H1 (cell line): ENCODE data around the gene CCDC33. TPM values are rescaled to one million over a fixed set of nuclear protein-coding genes. Genes with fewer than 3 reads are reported as not detected.

ENCODE experiments used
- CTCF ChIA-PET: fragments of 300-600 bp; sonication (Branson Sonifier 250); formaldehyde crosslinking; loops from one replicate; lab custom pipeline; 2021; ENCODE audit not compliant: partially characterized antibody; lab: Charles Lee
- POLR2A ChIA-PET: fragments of 300-600 bp; sonication (Branson Sonifier 250); formaldehyde crosslinking; loops from one replicate; lab custom pipeline; 2021; ENCODE audit warnings: inconsistent platforms; ENCODE audit not compliant: partially characterized antibody; lab: Charles Lee
- DNase-seq, 2 experiments: peaks; one replicate each; pipeline versions ENCODE4 v3.0.0 to v3.0.0-alpha.2; 2010 to 2022; ENCODE audit warnings: low spot score in 2 of 2, low read depth in 1 of 2, mixed read lengths in 1 of 2
- FAIRE-seq: peaks from 2 replicates; lab custom pipeline; 2011; peaks lifted over from hg19 to GRCh38; lab: Jason Lieb, UNC
- H2AFZ ChIP-seq: 2 replicates; pipeline ENCODE4 v1.8.1; 2012; ENCODE audit warnings: low read length, inconsistent platforms
- H2AK5ac ChIP-seq: 2 replicates; pipeline ENCODE4 v1.6.1; 2013; ENCODE audit warnings: low read depth, low read length
- H2BK120ac ChIP-seq: replicated peaks from 2 replicates; pipeline ENCODE3; 2013; ENCODE audit warnings: low read depth, low read length, inconsistent platforms
- H2BK12ac ChIP-seq: 2 replicates; pipeline ENCODE4 v1.6.1; 2013; ENCODE audit warnings: low read depth, low read length
- H2BK15ac ChIP-seq: 2 replicates; pipeline ENCODE4 v1.6.1; 2013; ENCODE audit warnings: low read length
- H2BK20ac ChIP-seq: 2 replicates; pipeline ENCODE4 v1.6.1; 2013; ENCODE audit warnings: low read length
- H2BK5ac ChIP-seq: 2 replicates; pipeline ENCODE4 v1.6.1; 2013; ENCODE audit warnings: low read depth, low read length
- H3K14ac ChIP-seq: 2 replicates; pipeline ENCODE4 v1.6.1; 2013; ENCODE audit warnings: inconsistent platforms; ENCODE audit not compliant: insufficient read length
- H3K18ac ChIP-seq: 2 replicates; pipeline ENCODE4 v1.6.1; 2013; ENCODE audit warnings: low read length; ENCODE audit errors: extremely low read depth
- H3K23ac ChIP-seq: 2 replicates; pipeline ENCODE4 v1.6.1; 2013; ENCODE audit warnings: inconsistent platforms; ENCODE audit not compliant: insufficient read length
- H3K23me2 ChIP-seq: 2 replicates; pipeline ENCODE4 v1.6.1; 2013; ENCODE audit warnings: low read depth, low read length
- H3K27ac ChIP-seq: 2 replicates; pipeline ENCODE4 v1.6.1; 2011; ENCODE audit warnings: low read depth, low read length, inconsistent platforms
- H3K27me3 ChIP-seq, 4 experiments: replicated peaks in 1 of 4; 1 replicate in 1 of 4; 2 replicates in 3 of 4; pipeline versions ENCODE4 v1.6.1 to v1.8.1; 2011 to 2013; ENCODE audit warnings: low read length in 3 of 4, mild to moderate bottlenecking in 3 of 4, inconsistent platforms in 2 of 4, mixed read lengths in 2 of 4, moderate library complexity in 1 of 4; ENCODE audit not compliant: control insufficient read depth in 3 of 4, insufficient read depth in 3 of 4; ENCODE audit errors: extremely low read depth in 1 of 4
- H3K36me3 ChIP-seq, 4 experiments: 2 replicates each; pipeline versions ENCODE4 v1.6.1 to v1.8.1; 2011 to 2013; ENCODE audit warnings: mild to moderate bottlenecking in 4 of 4, low read length in 3 of 4, moderate library complexity in 2 of 4, control low read depth in 1 of 4, inconsistent platforms in 1 of 4; ENCODE audit not compliant: insufficient read depth in 4 of 4, control insufficient read depth in 2 of 4
- H3K4ac ChIP-seq: replicated peaks from 2 replicates; pipeline ENCODE3; 2013; ENCODE audit warnings: low read length, low read depth, mixed read lengths, inconsistent platforms; ENCODE audit not compliant: insufficient read length
- H3K4me1 ChIP-seq, 4 experiments: replicated peaks in 1 of 4; 1 replicate in 1 of 4; 2 replicates in 3 of 4; pipeline versions ENCODE4 v1.6.1 to v1.8.1; 2011 to 2013; ENCODE audit warnings: low read length in 3 of 4, inconsistent platforms in 2 of 4, mixed read lengths in 1 of 4; ENCODE audit not compliant: insufficient read depth in 4 of 4, control insufficient read depth in 3 of 4
- H3K4me2 ChIP-seq, 2 experiments: 2 replicates each; pipeline versions ENCODE4 v1.6.1 to v1.8.1; 2011 to 2013; ENCODE audit warnings: low read depth in 2 of 2, low read length in 2 of 2, control low read depth in 1 of 2, inconsistent platforms in 1 of 2, mild to moderate bottlenecking in 1 of 2; ENCODE audit not compliant: insufficient read depth in 1 of 2
- H3K4me3 ChIP-seq, 4 experiments: fragments of 200-600, 300-600 bp in 1 of 4; sonication (generic), shearing (Covaris generic), sonication (Bioruptor Twin) in 1 of 4; 2 replicates each; pipeline versions ENCODE4 v1.5.1 to v1.8.1; 2011 to 2016; ENCODE audit warnings: low read length in 4 of 4, low read depth in 3 of 4, control low read depth in 2 of 4, inconsistent platforms in 2 of 4, mild to moderate bottlenecking in 2 of 4, mixed read lengths in 1 of 4, moderate library complexity in 1 of 4; ENCODE audit not compliant: insufficient read depth in 2 of 4; ENCODE audit errors: extremely low read depth in 1 of 4
- H3K56ac ChIP-seq: replicated peaks from 2 replicates; pipeline ENCODE3; 2013; ENCODE audit warnings: low read depth, mild to moderate bottlenecking, mixed read lengths, low read length, inconsistent platforms; ENCODE audit not compliant: insufficient read length
- H3K79me1 ChIP-seq: 2 replicates; pipeline ENCODE4 v1.6.1; 2013; ENCODE audit warnings: low read depth, low read length, control low read depth
- H3K79me2 ChIP-seq, 2 experiments: 2 replicates each; pipeline versions ENCODE4 v1.6.1 to v1.8.1; 2012 to 2013; ENCODE audit warnings: low read length in 2 of 2, mild to moderate bottlenecking in 2 of 2, inconsistent platforms in 1 of 2; ENCODE audit not compliant: insufficient read depth in 2 of 2, control insufficient read depth in 1 of 2
- H3K9ac ChIP-seq, 4 experiments: replicated peaks in 1 of 4; 1 replicate in 1 of 4; 2 replicates in 3 of 4; pipeline versions ENCODE4 v1.6.1 to v1.8.1; 2011 to 2013; ENCODE audit warnings: low read depth in 3 of 4, low read length in 3 of 4, control low read depth in 2 of 4, mild to moderate bottlenecking in 2 of 4, moderate library complexity in 2 of 4, inconsistent platforms in 1 of 4; ENCODE audit errors: extremely low read depth in 1 of 4
- H3K9me3 ChIP-seq, 2 experiments: 2 replicates each; pipeline versions ENCODE4 v1.6.1 to v1.8.1; 2012 to 2013; ENCODE audit warnings: mild to moderate bottlenecking in 2 of 2, moderate library complexity in 2 of 2, control low read depth in 1 of 2, inconsistent platforms in 1 of 2, low read depth in 1 of 2, low read length in 1 of 2, mixed read lengths in 1 of 2; ENCODE audit not compliant: insufficient read depth in 2 of 2
- H4K20me1 ChIP-seq, 2 experiments: replicated peaks in 1 of 2; 2 replicates each; pipeline versions ENCODE3 to v1.8.1; 2011 to 2013; ENCODE audit warnings: inconsistent platforms in 2 of 2, low read length in 2 of 2, mild to moderate bottlenecking in 1 of 2; ENCODE audit not compliant: insufficient read depth in 2 of 2, control insufficient read depth in 1 of 2
- H4K5ac ChIP-seq: 2 replicates; pipeline ENCODE4 v1.6.1; 2013; ENCODE audit warnings: low read length, low read depth, mixed read lengths, inconsistent platforms; ENCODE audit not compliant: insufficient read length
- H4K8ac ChIP-seq: 2 replicates; pipeline ENCODE4 v1.8.0; 2013; ENCODE audit warnings: mild to moderate bottlenecking, moderate library complexity, low read length, inconsistent platforms; ENCODE audit not compliant: insufficient read depth; ENCODE audit errors: extremely low read depth
- H4K91ac ChIP-seq: replicated peaks from 2 replicates; pipeline ENCODE3; 2013; ENCODE audit warnings: low read length, mixed read lengths, inconsistent platforms; ENCODE audit not compliant: insufficient read length
- ASH2L ChIP-seq: fragments of 200-600, 300-600 bp; sonication (generic); IDR thresholded peaks from one replicate; pipeline ENCODE4 v1.7.1; 2017; ENCODE audit warnings: low read length
- BACH1 ChIP-seq: IDR thresholded peaks from 2 replicates; pipeline ENCODE4 v1.6.1; 2012; ENCODE audit warnings: low read length, improper control_type of control experiment
- CHD1 ChIP-seq: IDR thresholded peaks from 2 replicates; pipeline ENCODE4 v1.6.1; 2012; ENCODE audit warnings: low read depth, low read length, improper control_type of control experiment
- CTCF ChIP-seq, 3 experiments: IDR thresholded peaks; 1 replicate in 2 of 3; 2 replicates in 1 of 3; pipeline versions ENCODE4 v1.5.1 to v1.6.1; 2011; ENCODE audit warnings: low read length in 3 of 3, mild to moderate bottlenecking in 3 of 3, inconsistent platforms in 2 of 3, low read depth in 1 of 3, moderate library complexity in 1 of 3; ENCODE audit not compliant: insufficient read depth in 1 of 3; ENCODE audit errors: control extremely low read depth in 1 of 3
- KDM4A ChIP-seq: IDR thresholded peaks from one replicate; pipeline ENCODE4 v1.7.1; 2012; ENCODE audit warnings: low read depth, mild to moderate bottlenecking, moderate library complexity, low read length, inconsistent platforms; ENCODE audit not compliant: severe bottlenecking
- PHF8 ChIP-seq: fragments of 200-600 bp; sonication (generic); conservative IDR thresholded peaks from 2 replicates; pipeline ENCODE4 v1.7.1; 2012; ENCODE audit warnings: low read depth, mild to moderate bottlenecking, inconsistent platforms, low read length, moderate library complexity
- RBBP5 ChIP-seq: IDR thresholded peaks from 2 replicates; pipeline ENCODE4 v1.7.1; 2012; ENCODE audit warnings: low read depth, mild to moderate bottlenecking, inconsistent platforms, low read length, moderate library complexity, borderline replicate concordance
- SP2 ChIP-seq: IDR thresholded peaks from 2 replicates; pipeline ENCODE4 v1.6.1; 2012; ENCODE audit warnings: mild to moderate bottlenecking, low read length, inconsistent platforms
- SUZ12 ChIP-seq: fragments of 200-600 bp; sonication (generic); IDR thresholded peaks from 2 replicates; pipeline ENCODE4 v1.6.1; 2012; ENCODE audit warnings: mild to moderate bottlenecking, inconsistent platforms, low read length, moderate library complexity, mixed read lengths
- TEAD4 ChIP-seq: IDR thresholded peaks from 2 replicates; pipeline ENCODE4 v1.6.1; 2012; ENCODE audit warnings: low read depth, low read length, inconsistent platforms, mixed read lengths
- WGBS, 2 experiments: shearing (Covaris generic) in 1 of 2; methylation state at CpG; one replicate each; pipeline versions ENCODE4 v1.1.6 to v1.1.7; 2013 to 2015; ENCODE audit warnings: low lambda C conversion rate in 2 of 2, mixed read lengths in 2 of 2, inconsistent platforms in 1 of 2, low coverage in 1 of 2, missing lambda C conversion rate in 1 of 2; ENCODE audit not compliant: insufficient replicate concordance in 2 of 2, insufficient coverage in 1 of 2, insufficient read length in 1 of 2; ENCODE audit errors: extremely low coverage in 1 of 2, missing lambda C conversion rate in 1 of 2; 5-methylcytosine and 5-hydroxymethylcytosine counted together
- polyA plus RNA-seq, 7 experiments: library from polyadenylated mRNA; depleted of rRNA in 3 of 7; stranded (reverse) in 5 of 7; unstranded in 2 of 7; fragments of >200 nt in 5 of 7; fragments of 200-250 nt in 2 of 7; gene quantifications; 1 replicate in 5 of 7; 2 replicates in 1 of 7; 4 replicates in 1 of 7; pipeline versions ENCODE4 v1.2.1 to v1.2.3, GENCODE V29; 2011 to 2013; ENCODE audit warnings: missing spikeins in 2 of 7, mixed read lengths in 2 of 7
- total RNA-seq: library from RNA; stranded (reverse); fragmentation: NEBNext Ultra II Directional; extraction: Animal tissue kit (Norgen Biotek cat#: 25700); gene quantifications from 2 replicates; pipeline ENCODE4 v1.2.1, GENCODE V29; 2021
- TF ChIP-seq, protein P1 (sequence below): IDR thresholded peaks from 2 replicates; pipeline ENCODE4 v1.6.1; 2012; ENCODE audit warnings: inconsistent platforms

The CCDC33 gene
- total and polyA plus RNA-seq, 2 of the 8 experiments (the other 6 are each of a cell fraction or from before 2014, with no cell fraction given) = 2.0 to 2.7 TPM

DNA sequence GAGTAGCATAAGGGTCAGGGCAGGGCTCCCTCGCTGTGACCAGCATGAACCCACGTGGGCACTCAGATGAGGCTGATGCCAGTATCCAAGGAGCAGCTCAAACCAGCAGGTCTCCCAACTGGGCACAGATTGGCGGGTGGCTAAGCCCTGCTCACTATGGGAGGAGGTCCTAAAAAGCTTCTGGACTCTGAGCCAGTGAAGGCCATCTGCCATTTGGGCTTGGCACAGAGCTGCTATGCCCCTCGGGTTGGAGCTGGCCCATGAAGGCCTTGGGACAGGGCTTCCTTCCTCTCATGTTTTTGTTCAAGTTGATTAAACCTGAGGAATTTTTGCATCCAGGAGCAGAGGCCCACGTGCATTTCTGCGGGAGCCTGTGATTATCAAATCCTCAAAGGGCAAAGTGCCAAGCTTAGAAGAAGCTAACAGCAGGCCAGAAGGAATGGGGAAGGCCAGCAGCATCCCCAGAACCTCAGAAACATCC, 29.3 kb upstream of the CCDC33 start:
- Histone ChIP-seq H2BK15ac (peak overlapping the region; percentile 67; the same call in 1 of the 2 replicates), H3K79me2 (no peaks in the 10 kb centered on the region), H2BK120ac (no peak overlapping the region), H3K9ac (no peak overlapping the region), H3K27ac (no peak overlapping the region), H3K18ac (no peak overlapping the region), H2BK20ac (no peak overlapping the region), H4K5ac (no peak overlapping the region), H3K9me3 (no peaks in the 10 kb centered on the region), H3K23ac (no peak overlapping the region), H3K56ac (no peak overlapping the region), H3K4ac (no peak overlapping the region), H4K91ac (no peak overlapping the region), H3K27me3 (peaks cover 0 to 11% (median 4%) of the 10 kb centered on the region in 4 experiments; a peak in 2 of 7 replicates), H3K23me2 (peaks cover 4% of the 10 kb centered on the region; the same call in 1 of the 2 replicates), H2AFZ (no peak overlapping the region), H4K20me1 (no peaks in the 10 kb centered on the region), H2AK5ac (0 out of 2 replicates have a peak overlapping the region, but pooled peaks have one; percentile 40), H3K79me1 (no peaks in the 10 kb centered on the region; the same call in 1 of the 2 replicates), H3K4me1 (peaks cover 10 to 59% (median 41%) of the 10 kb centered on the region in 4 experiments), H4K8ac (no peak overlapping the region), H3K4me3 (no peak overlapping the region), H3K4me2 (no peak overlapping the region), H3K14ac (no peak overlapping the region), H2BK12ac (0 out of 2 replicates have a peak overlapping the region, but pooled peaks have one; percentile 39), H2BK5ac (no peak overlapping the region), H3K36me3 (no peaks in the 10 kb centered on the region)
- WGBS, 2 experiments = 89% methylated on average over 6 of the region's 6 CpGs; no CpG with 5 or more reads in 1 of the 2 experiments
- DNase-seq = no peak
- ChIA-PET CTCF (interaction anchor here (0.9 to 2.2 kb wide), 8 partner anchors 9 to 115 kb away, joined by 3 to 6 read pairs (median 4); no protein-coding TSS in a partner anchor), POLR2A (interaction anchor here (0.7 to 2.0 kb wide), 4 partner anchors 9 to 16 kb away, joined by 3 to 6 read pairs (median 3); no protein-coding TSS in a partner anchor)
- FAIRE-seq = no peak
- TF ChIP-seq, protein P1, sequence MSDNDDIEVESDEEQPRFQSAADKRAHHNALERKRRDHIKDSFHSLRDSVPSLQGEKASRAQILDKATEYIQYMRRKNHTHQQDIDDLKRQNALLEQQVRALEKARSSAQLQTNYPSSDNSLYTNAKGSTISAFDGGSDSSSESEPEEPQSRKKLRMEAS = no peak
- TF ChIP-seq SP2 (no peak), ASH2L (no peak), TEAD4 (no peak), BACH1 (no peak), CTCF (IDR thresholded peaks at IDR 0.05; ENCODE audit: control extremely low read depth in 1 of 3, insufficient read depth in 1 of 3, low read depth in 1 of 3, low read length in 3 of 3) (no peak), KDM4A (no peak), RBBP5 (no peak), PHF8 (no peak), CHD1 (no peak), SUZ12 (no peak)
